Fibroblast of skin of left quadriceps (primary cell): ENCODE results near the gene RBL1.
"Not testable (repeated sequence)": the region's sequence is repeated elsewhere in the genome, so short reads cannot be mapped to it uniquely, and the experiment has no call there.

Experiments
- DNase-seq, 2 experiments: peaks; one replicate each; pipeline ENCODE4 v3.0.0-alpha.2; 2013; ENCODE audit warnings: low read depth in 2 of 2

Gene RBL1

DNA sequence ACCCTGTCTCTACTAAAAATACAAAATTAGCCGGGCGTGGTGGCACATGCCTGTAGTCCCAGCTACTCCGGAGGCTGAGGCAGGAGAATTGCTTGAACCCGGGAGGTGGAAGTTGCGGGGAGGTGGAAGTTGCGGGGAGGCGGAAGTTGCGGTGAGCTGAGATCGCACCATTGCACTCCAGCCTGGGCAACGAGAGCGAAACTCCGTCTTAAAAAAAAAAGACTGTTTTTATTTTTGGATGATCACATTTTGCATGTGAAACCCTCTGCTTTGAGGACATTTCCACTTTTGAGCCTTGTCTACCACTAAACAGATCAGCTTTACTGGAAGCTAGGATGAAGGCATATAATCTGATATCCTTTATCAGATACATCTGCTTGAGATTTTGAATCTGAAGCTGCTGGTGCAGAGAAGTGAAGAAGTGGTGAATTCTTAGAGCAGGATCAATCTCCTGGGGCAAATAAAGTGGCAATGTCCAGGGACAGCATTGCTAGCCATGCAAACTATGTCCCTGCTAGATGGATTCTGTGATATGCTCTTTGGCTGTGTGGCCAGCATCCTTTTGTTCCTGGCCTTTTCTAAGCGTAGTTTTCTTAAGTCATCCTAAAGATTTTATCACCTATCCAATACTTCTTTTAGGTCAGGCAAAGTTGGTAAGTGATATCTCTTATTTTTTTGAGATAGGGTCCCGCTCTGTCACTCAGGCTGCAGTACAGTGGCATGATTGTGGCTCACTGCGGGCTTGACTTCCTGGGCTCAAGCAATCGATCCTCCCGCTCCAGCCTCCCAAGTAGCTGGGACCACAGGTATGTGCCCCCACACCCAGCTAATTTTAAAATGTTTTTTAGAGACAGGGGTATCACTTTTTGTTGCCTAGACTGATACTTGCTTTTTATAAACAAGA lies 23.3 kb downstream of the RBL1 start:
- no peak for DNase-seq

DNA sequence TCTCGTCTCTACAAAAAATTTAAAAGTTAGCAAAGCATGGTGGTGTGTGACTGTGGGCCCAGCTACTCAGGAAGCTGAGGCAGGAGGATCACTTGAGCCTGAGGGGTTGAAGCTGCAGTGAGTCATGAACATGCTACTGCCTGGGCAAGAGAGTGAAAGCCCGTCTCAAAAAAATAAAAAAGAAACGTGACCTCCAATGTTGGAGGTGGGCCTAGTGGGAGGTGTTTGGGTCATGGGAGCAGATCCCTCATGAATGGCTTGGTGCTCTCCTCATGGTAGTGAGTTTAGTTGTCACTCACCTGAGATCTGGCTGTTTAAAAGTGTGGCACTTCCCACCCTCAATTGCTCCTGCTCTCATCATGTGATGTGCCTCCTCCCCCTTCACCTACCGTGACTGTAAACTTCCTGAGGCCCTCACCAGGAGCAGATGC lies 24.3 kb downstream of the RBL1 start:
- DNase-seq = no peak

DNA sequence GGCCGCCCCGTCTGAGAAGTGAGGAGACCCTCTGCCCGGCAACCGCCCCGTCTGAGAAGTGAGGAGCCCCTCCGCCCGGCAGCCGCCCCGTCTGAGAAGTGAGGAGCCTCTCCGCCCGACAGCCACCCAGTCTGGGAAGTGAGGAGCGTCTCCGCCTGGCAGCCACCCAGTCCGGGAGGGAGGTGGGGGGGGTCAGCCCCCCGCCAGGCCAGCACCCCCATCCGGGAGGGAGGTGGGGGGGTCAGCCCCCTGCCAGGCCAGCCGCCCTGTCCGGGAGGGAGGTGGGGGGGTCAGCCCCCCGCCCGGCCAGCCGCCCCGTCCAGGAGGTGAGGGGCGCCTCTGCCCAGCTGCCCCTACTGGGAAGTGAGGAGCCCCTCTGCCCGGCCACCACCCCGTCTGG lies 26.2 kb downstream of the RBL1 start:
- not testable (repeated sequence) for DNase-seq

DNA sequence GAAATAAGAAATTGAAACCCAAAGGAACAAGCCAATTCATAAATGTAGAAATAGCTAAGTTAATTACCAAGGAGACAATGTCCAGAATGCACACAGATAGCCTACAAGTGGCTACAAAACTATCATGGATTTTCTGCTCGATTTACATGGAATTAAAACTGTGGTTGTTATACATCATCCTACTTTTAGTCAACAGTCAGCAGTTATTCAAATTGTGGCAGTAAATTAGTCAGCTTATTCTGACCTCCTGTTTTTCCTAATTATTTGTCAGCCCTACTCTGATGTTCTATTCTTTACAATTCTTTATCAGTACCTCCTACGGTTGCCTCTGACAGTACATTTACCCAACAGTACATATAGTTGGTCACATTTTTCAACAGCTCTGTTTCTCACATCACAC lies 29.6 kb downstream of the RBL1 start:
- DNase-seq = no peak

DNA sequence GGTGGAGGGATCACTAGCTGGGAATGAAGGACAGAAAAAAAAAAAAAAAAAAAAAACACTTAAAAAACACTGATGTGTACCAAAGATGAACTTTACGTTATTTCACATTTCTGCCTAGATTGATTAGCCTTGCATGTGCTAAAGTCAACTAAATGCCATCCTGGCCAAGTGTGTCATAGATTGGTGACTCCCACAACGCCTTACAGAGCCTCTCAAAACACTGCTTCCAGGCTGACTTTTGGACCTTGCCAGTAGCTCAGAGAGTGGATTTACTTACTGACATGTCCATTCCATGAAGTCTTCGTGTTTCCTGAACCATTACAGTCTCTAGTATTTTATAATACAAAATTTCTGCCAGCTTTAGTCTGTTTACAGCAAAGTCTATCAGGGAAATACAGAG lies 40.5 kb downstream of the RBL1 start:
- no peak for DNase-seq

DNA sequence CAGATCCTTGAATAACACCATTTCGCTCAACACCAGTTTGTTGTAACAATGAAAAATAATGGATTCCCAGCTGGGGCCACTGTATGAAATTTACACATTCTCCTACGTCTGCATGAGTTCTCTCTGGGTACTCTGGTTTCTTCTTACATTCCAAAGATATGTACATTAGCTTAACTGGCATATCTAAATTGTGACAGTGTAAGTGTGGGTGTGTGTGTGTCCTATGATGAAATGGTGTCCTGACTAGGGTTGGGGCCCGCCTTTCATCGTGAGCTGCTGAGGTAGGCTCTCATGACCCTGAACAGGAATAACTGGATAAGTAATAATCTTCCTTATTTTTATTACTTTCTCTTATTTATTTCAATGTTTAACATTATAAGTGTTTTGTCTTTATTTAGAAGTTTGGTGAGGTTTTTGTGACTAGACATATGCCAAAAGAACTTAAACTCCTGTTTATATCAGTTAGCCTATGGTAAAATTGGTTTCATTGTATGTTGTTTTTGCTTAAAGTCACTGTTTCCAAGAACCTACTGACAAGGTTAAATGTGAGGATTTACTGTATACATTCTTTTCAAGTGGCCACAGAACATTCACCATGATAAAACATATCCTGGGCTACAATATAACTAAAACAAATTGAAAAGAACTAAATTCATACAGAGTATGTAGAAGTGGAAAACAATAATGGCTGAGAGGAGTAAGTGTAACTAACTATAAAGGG lies 42.4 kb downstream of the RBL1 start:
- no peak for DNase-seq

DNA sequence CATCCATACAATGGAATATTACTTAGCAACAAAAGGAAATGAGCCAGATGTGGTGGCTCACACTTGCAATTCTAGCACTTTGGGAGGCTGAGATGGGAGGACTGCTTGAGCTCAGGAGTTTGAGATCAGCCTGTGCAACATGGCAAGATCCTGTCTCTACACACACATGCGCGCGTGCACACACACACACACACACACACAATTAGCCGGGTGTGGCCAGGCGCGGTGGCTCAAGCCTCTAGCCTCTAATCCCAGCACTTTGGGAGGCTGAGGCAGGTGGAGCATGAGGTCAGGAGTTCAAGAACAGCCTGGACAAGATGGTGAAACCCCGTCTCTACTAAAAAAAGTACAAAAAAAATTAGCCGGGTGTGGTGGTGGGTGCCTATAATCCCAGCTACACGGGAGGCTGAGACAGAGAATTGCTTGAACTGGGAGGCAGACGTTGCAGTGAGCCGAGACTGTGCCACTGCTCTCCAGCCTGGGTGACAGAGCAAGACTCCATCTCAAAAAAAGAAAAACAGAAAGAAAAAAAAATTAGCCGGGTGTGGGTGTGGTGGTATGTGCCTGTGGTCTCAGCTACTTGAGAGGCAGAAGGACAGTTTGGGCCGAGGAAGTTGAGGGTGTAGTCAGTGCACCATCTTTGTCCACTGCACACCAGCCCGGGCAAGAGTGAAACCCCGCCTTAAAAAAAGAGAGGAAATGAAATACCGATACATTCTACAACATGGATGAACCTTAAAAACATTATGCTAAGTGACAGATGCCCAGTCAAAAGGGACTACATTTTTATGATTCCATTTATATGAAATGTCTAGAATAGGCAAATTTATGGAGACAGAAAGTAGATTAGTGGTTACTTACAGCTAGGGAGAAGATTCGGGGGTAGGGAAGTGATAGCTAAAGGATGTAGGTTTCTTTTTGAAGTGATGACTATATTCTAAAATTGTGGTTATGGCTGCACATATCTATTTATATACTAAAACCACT lies 52.5 kb downstream of the RBL1 start:
- DNase-seq = no peak

DNA sequence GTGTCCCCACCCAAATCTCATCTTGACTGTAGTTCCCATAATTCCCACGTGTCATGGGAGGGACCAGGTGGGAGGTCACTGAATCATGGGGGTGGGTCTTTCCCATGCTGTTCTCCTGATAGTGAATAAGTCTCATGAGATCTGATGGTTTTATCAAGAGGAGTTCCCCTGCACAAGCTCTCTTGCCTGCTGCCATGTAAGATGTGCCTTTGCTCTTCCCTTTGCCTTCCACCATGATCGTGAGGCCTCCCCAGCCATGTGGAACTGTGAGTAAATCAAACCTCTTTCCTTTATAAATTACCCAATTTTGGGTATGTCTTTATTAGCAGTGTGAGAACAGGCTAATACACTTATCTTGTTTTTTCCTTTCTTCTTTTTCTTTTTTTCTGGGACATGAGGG lies 56.4 kb downstream of the RBL1 start:
- DNase-seq = not testable (repeated sequence)

DNA sequence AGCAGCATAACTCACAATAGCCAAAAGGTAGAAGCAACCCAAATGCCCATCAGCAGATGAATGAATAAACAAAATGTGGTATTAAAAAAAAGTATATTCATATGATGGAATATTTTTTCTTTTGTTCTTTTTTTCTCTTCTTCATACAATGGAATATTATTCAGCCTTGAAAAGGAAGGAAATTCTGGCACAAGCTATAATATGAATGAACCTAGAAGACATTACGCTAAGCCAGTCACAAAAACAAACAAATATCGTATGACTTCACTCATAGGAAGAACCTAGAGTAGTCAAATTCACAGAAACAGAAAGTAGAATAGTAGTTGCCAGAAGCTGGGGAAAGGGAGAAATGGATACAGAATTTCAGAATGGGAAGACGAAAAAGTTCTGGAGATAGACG lies 63.7 kb downstream of the RBL1 start:
- DNase-seq = no peak

DNA sequence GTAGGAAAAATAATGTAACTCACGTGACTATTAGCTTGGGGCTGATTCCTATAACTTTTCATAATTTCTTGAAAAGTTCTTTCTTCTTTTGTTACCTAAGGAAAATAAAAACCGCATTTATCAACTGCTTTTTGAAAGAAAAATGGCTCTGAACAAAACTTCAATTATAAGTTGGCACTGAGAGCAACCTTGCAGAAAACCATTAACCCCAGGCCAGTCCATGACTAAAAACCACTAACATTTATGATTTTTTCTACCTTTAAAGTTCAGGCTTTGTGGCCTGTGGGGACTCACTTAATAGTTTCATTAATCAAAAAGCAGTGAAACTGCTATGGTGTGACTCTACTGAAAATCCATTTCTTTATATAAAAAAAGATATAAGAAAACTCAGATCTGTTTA lies 75.2 kb downstream of the RBL1 start:
- DNase-seq = no peak

DNA sequence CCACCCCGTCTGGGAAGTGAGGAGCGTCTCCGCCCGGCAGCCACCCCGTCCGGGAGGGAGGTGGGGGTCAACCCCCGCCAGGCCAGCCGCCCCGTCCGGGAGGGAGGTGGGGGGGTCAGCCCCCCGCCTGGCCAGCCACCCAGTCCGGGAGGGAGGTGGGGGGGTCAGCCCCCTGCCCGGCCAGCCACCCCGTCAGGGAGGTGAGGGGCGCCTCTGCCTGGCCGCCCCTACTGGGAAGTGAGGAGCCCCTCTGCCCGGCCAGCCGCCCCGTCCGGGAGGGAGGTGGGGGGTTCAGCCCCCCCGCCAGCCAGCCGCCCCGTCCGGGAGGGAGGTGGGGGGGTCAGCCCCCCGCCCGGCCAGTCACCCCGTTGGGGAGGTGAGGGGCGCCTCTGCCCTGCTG lies 83.2 kb downstream of the RBL1 start:
- not testable (repeated sequence) for DNase-seq

DNA sequence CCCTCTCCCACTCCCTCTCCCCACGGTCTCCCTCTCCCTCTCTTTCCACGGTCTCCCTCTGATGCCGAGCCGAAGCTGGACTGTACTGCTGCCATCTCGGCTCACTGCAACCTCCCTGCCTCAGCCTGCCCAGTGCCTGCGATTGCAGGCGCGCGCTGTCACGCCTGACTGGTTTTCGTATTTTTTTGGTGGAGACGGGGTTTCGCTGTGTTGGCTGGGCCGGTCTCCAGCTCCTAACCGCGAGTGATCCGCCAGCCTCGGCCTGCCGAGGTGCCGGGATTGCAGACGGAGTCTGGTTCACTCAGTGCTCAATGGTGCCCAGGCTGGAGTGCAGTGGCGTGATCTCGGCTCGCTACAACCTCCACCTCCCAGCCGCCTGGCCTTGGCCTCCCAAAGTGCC lies 83.9 kb downstream of the RBL1 start:
- DNase-seq = not testable (repeated sequence)

DNA sequence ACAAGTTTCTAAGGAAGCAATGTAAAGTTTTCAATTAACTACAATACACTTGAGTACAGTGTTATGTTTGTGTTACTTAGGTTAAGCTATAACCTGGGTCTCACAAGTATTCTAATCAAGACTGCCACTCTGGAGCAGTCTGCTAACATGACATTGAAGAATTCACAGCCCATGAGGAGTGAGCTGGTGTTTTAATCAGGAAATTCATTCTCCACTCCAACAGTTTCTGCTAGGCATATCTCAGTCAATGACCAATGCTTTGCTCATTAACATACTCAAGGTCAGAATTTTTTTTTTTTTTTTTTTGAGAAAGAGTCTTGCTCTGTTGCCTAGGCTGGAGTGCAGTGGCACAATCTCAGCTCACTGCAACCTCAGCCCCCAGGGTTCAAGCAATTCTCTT lies 84.7 kb downstream of the RBL1 start:
- DNase-seq = no peak

DNA sequence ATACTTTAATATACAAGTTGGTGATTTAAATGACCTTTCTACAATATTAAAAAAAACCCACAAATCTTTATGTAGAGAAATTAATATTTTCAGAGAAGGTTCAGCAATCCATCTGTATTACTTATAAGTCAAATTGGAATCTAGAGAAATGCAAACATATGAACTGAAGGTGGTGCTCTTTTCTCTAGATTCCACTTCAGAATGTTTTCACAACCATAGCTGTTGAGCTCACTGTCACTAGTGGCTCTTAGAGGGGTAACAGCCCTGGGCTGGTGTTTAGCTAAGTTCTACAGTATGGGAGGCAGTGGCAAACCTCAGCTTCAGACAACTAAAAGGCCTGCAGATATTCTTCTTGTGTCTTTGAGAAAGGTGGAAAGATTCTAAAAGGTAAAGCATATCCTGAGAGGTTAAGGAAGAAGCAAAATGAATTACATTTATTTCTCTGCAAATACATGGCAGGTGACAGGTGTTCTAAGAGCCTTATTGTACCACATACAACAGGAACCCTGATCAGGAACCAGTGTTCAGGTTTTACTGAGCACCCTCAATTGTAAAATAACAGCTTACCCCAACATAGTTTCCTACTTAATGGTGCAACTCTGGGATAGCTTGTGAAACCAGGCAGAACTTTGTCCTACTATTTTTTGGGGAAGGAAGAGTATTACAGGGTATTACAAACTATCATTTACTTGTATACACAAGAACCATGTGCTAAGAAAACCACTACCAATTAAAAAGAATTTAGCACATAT lies 87.7 kb downstream of the RBL1 start:
- no peak for DNase-seq

DNA sequence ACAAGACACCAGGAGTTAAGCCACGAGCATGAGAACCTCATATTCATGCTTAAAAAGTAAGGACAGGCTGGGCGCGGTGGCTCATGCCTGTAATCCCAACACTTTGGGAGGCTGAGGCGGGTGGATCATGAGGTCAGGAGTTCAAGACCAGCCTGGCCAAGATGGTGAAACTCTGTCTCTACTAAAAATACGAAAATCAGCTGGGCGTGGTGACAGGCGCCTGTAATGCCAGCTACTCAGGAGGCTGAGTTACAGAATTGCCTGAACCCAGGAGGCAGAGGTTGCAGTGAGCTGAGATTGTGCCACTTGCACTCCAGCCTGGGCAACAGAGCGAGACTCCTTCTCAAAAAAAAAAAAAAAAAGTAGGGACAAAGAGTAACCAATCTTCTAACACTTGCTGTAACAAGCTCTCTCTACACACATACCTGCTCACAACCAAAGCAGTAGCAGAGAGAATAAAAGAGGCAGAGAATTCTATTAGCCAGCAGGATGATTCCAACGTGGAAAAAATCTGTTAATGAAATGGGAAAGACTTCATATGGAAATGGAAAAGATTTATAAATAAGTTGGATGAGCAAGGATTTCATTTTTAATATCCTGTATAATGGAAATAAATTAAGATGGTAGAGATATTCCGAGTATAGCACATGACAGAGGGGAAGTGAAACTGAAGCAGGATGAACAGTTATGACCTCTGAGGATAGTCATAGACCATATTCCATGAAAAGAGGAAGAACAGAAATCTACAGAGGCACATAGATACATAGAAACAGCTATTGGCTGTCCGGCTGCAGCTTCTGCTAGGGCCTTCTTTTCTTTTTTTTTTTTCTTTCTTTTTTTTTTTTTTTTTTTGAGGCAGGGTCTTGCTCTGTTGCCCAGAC lies 90.5 kb downstream of the RBL1 start:
- not testable (repeated sequence) for DNase-seq

DNA sequence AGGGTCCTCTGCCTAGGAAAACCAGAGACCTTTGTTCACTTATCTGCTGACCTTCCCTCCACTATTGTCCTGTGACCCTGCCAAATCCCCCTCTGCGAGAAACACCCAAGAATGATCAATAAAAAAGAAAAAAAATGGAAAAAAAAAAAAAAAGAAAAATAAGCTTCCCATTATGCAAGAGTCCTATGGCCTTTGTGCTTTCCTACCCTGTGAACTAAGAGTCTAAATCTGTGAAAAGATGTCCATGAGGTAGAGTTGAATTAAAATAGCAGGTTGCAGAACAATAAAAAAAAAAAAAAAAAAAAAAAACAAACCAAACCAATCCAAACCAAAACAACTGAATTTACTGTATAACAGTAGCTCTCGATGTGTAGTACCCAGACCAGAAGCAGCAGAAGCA lies 94.2 kb downstream of the RBL1 start:
- not testable (repeated sequence) for DNase-seq

DNA sequence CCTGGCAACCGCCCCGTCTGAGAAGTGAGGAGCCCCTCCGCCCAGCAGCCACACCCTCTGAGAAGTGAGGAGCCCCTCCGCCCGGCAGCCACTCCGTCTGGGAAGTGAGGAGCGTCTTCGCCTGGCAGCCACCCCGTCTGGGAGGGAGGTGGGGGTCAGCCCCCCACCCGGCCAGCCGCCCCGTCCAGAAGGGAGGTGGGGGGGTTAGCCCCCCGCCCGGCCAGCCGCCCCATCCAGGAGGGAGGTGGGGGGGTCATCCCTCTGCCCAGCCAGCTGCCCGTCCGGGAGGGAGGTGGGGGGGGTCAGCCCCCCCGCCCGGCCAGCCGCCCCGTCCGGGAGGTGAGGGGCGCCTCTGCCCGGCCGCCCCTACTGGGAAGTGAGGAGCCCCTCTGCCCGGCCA lies 95.6 kb downstream of the RBL1 start:
- not testable (repeated sequence) for DNase-seq

DNA sequence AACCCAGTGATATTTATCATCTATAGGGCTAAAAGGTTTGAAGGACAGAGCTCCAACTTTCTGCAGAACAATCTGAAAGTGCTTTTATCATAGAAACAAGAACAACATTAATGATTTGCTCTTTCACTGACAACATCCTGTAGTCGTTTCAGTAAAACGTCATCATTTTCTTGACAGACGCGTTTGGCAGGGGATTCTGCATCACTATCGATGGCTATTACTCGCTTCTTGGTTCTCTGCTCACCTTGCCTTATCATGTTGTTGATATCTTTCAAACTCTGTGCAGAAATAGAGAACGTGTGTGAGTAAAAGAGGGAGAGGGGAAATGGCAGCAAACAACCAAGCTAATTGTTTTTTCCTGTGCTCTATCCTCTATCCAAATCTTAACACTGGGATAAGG lies 97.1 kb downstream of the RBL1 start:
- no peak for DNase-seq

DNA sequence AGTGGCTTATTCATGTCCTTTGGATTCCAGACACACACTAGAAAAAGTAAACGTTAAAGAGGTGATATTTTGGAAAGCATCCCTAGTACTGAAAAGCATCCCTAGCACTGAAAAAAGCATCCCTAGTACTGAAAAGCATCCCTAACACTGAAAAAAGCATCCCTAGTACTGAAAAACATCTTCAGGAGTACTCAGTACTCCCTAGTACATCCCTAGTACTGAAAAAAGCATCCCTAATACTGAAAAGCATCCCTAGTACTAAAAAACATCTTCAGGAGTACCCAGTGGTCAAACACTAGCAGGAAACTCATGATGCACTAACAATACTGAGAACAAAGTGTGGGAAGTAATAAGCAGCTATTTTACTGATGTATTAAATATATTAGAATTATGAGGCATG lies 98.7 kb downstream of the RBL1 start:
- no peak for DNase-seq

DNA sequence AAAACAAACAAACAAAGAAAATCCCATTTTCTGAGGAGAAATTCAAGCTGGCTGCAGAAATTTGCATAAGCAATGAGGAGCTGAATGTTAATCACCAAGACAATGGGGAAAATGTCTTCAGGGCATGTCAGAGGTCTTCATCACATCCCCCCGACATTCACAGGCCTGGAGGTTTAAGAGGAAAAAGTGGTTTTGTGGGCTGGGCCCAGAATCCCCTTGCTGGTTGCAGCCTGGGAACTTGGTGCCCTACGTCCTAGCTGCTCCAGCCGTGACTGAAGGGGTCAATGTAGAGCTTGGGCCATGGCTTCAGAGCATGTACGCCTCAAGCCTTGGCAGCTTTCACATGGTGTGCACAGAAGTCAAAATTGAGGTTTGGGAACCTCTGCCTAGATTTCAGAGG lies 101.6 kb downstream of the RBL1 start:
- DNase-seq = not testable (repeated sequence)
